Measurements from ENCODE around the gene RASL12.
"Not testable (repeated sequence)": the region's sequence is repeated elsewhere in the genome, so short reads cannot be mapped to it uniquely, and the experiment has no call there.

RASL12 gene

DNA sequence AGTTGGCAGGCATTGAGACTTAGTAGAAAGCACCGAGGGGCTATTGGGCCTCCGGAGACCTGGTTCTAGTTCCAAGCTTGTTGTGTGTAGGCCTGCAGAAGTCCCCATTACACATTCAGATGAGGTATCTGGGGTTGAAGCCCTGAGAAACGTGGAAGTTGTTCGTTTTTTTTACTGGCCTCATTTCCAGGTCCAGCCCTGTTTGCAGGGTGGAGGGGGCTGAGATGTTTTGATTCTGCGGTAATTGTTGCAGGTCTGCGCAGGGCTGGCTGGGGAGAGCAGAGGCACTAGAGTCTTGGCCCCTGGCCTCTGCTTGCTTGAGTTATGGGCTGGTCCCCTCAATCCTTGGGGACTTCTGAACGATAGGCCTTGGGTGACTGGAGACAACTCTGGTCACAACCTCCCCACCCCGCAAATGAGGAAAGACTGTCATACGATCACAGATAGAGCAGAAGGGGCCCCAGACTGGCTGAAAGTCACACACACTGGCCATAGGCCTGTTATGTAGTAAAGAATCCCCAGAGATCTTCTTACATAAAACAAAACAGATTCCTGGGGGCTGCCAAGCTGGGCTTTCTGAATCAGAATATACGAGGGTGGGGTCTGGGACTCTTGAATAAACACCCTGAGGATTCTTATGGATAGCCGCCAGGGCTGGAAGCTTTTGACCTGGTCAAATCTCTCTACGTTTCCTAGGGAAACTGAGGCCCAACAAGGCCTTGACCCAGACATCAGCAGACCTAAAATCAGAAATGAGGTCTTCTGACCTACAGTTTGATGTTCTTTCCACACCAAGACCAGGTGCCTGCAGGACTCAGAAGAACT lies 24.4 kb upstream of the RASL12 start:
- DNase-seq, result no peak

DNA sequence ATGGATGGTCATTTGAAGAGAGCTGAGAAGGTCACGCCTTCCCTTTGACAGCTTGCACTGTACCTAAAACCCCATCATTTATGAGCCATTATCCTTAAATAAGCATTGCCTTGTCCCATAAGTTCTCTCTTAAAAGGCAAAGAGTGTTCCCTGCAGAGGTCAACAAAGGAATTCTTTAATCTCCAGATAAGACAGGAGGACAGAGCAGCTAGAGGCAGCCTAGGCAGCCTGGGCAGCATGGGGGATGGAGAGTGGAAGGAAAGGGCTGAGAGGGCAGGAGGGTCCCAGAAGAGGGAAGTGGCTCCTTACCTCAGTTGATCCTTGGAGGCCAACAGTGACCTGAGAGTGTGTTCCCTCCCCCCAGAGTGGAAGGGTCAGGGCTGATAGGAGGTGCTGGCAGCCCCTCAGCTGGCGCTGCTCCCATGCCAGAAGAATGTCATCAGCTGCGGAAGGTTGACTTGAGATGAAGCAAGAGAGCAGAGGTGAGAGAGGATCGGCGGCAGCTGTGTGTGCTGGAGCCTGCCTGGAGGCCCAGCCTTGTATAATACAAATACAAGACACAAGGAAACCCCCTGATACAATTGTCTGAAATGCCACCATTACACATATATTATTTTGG lies 21.5 kb upstream of the RASL12 start:
- DNase-seq, result no peak

DNA sequence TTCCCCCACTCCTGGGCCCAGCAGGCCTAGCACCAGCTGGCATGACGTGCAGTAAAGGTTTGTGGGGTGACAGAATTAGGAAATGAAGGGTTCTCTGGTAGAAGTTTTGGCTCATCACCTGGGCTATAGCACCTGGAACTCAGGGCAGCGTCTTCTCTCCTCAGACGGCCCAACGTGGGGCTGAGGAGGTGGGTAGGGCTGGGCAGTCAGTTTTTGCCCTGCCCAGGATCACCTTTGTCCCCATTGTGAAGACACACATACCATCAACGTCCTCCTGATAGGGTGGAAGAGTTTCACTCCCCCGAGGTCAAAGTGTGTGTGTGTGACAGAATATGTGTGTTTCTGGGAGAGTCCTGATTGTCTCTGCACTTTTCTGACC lies 20.8 kb upstream of the RASL12 start:
- DNase-seq, result no peak

- peak; percentile 24 for DNase-seq
These were observed 20.3 kb upstream of the RASL12 start for GRCh38 chr15:65087873-65088642.

GRCh38 chr15:65087411-65087810 lies 19.6 kb upstream of the RASL12 start:
- no peak for DNase-seq

DNA sequence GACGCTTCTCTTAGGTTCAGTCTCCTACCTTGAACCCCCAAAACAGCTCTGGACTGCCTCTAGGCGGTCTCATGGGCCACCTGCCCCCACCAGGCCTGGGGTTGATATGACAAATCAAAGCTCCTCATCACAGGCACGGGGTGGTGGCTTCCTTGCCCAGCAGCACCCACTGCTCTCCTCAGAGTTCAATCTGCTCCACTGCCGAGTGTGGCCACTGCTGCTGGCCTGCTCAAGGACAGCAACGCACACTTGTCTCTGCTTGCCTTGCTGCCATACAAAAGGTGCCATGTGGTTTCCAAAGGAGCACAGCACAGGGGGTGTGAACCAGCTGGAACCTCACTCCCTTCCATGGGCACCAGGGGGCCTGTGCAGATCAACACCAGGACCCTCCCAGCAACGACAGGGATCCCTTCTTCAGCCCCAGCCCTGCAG lies 18.9 kb upstream of the RASL12 start:
- DNase-seq, result peak; percentile 26

DNA sequence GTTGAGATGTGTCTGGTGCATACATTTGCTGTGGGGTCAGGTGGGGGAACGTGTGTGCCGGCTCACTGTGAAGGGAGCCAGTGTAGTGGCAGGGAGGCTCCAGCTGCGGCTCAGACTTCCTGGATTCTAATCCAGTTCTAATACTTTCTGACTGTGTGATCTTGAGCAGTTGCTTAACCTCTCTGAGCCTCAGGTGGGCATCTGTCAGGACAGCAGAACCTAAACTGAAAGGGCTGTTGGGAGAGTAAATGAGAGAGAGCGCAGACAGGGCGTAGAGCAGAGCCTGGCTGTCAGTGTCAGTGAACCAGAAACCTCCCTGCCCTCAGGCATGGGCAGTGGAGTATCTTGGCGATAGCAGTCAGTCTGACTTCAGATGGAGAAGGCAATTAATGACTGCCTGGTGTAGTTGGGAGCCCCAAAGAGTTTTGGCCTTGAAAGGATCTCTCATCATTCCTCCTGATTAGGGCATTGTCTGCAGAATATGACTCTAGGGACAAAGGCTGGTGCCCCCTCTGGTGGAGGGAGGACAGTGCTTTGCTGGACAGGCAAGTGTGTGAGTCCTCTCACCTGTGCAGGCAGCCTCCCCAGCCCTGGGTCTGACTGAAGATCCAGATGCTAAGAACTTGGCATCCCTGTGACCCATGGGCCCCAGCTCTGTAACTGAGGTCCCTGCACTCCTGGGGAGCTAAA lies 18.3 kb upstream of the RASL12 start:
- DNase-seq, result peak; percentile 75

DNA sequence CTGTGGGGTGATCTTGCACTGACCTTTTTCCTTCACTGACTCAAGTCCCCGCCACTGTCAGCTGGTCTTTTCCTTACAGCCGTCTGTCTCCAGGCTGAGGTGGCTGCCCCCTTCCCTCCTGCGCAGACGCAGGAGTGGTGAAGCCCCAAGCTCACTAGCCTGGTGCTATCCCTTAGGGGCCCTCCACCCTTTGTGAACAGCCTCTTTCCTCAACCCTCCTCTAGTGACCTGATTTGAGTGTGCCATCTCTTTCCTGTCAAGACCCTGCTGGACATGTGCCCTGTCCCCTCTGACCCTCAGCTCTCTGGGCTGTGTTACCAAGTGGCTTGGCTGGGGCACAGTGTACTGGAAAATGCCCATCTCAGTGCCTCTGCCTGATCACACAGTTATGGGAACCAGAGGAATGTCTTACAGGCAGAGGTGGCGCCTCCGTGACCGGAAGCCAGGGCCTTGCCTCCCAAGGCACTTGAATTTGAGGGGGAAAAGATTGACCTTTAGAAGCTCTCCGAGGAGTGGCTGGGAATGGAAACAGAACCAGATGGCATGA lies 17.5 kb upstream of the RASL12 start:
- DNase-seq, result no peak

DNA sequence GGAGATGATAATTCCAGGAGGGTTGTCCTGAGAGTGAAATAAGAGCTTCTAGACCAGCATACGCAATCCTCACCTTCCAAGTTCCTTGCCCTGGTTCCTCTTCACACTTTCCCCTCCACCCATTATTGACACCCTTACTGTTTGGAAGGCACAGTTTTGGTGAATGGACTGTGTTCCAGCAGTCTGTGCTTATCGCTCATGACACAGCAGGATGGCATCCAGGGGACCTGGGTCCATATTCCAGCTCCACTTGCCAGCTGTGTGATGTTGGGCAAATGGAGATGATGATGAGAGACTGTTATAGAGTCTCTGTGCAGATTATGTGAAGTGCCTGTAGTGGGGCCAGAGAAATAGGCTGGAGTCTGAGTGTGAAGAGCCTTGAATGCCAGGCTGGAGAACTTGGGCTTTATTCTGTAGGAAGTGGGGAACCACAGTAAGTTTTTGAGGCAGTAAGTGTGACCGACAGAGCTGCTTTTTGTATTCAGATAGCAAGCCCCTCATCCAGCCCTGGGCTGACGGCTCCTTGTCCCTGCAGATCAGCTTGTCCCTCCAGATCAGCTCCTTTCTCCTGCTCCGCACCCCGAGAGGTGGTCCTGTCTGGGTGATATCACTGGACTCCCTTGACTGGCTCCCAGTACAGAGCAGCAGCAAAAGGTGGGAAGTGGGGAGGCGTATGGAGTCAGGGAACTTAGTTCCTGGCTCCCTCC lies 16.9 kb upstream of the RASL12 start:
- no peak for DNase-seq

- no peak for DNase-seq
These were observed 15.5 kb upstream of the RASL12 start for GRCh38 chr15:65083262-65083701.

DNA sequence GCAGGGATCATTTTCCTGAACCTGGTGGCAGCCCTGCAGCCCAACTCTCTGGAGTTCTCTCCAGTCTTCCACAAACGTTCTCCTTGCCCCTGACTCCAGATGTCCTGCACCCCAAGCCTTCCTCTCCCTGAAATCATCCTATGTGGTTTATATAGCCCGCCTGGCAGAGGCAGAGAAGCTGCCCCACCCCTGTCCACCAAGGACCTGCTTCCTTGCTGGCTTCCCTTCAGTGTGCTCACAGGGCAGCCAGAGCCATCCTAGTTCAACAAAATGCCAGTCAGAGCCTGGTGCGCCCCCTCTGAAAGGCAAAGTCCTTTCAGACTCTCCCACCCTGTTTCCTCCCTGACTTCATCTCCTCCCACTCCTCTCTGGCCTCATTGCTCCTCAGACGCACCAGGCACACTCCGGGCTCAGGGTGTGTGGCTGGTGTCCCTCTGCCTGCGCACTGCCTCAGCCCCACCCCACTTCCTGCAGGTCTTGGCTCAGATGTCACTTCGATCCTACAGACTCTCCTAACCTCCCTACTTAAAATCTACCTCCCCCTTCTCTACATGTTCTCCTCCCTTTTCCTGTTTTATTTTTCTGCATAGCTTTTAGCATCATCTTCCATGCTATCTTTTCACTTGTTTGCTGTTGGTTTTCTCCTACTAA lies 14.6 kb upstream of the RASL12 start:
- no peak for DNase-seq

GRCh38 chr15:65081758-65082157 lies 14.0 kb upstream of the RASL12 start:
- DNase-seq, result no peak

DNA sequence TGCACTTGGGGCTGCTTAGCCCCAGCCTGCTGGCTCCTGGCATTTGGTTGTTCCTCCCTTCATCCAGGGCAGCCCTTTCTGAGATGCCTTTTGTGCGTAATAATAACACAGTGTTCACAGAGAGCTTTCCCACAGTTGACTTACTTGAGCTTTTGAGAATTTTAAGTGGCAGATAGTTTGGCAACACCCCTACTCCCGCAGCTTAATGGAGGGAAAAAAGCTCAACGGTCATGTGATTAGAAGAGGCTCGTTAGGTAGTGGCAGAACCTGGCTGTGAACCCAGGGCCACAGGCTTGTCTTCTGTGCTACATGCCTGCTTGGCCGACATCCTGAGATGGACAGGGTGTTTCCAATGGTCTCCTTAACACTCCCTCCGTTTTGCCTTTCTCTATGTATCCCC lies 13.5 kb upstream of the RASL12 start:
- no peak for DNase-seq

GRCh38 chr15:65079580-65079979 lies 11.8 kb upstream of the RASL12 start:
- DNase-seq, result no peak

DNA sequence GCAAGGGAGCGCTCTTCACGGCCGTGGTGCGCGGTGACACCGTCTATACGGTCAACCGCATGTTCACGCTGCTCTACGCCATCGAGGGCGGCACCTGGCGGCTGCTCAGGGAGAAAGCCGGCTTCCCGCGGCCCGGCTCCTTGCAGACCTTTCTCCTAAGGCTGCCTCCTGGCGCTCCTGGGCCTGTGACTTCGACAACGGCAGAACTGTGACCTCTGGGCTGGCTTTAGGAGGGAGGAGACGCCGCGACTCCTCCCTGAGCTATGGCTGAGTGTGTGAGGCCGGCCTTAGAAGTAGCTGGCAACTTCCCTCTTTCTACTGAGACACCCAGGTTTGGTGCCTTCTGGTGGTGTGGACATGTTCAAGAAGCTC lies 10.2 kb upstream of the RASL12 start:
- no peak for DNase-seq

DNA sequence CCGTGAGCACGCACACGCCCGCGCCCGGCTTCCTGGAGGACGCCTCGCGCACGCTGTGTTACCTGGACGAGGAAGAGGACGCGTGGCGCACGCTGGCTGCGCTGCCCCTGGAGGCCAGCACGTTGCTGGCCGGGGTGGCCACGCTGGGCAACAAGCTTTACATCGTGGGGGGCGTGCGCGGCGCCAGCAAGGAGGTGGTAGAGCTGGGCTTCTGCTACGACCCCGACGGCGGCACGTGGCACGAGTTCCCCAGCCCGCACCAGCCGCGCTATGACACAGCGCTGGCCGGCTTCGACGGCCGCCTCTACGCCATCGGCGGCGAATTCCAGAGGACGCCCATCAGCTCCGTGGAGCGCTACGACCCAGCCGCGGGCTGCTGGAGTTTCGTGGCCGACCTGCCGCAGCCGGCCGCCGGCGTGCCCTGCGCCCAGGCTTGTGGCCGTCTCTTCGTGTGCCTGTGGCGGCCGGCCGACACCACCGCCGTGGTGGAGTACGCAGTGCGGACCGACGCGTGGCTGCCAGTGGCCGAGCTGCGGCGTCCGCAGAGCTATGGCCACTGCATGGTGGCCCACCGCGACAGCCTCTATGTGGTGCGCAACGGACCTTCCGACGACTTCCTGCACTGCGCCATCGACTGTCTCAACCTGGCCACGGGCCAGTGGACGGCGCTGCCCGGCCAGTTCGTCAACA lies 9.6 kb upstream of the RASL12 start:
- no peak for DNase-seq

GRCh38 chr15:65076486-65077290 lies 8.9 kb upstream of the RASL12 start, which contains the start of gene KBTBD13:
TSS of gene KBTBD13 (plus strand) at chr15:65076746. CDS start at chr15:65076816, 70 bp downstream.
- DNase-seq, result no peak

GRCh38 chr15:65075607-65076395 lies 8.0 kb upstream of the RASL12 start:
- DNase-seq, result not testable (repeated sequence)

GRCh38 chr15:65074946-65075345 lies 7.2 kb upstream of the RASL12 start:
- not testable (repeated sequence) for DNase-seq

Data from RPMI8226 (cell line).